Epithelial cell of prostate (primary cell): ENCODE results near the gene NUDT14.

Experiments
- DNase-seq: peaks from one replicate; pipeline ENCODE4 v3.0.0-alpha.2; 2011; ENCODE audit warnings: low read depth, low spot score
- H3K27ac ChIP-seq: fragments of 450-650 bp; 2 replicates; pipeline ENCODE4 v1.5.1; 2017; ENCODE audit warnings: mild to moderate bottlenecking

The NUDT14 gene

GRCh38 chr14:105180592-105181548, at the start of gene NUDT14:
Gene NUDT14 (minus strand): TSS chr14:105181312. CDS start chr14:105181209, 103 bp downstream.
- peak within 1 kb of the TSS; percentile 31 for H3K27ac ChIP-seq
- DNase-seq: no peak

GRCh38 chr14:105229099-105229655, 48.1 kb upstream of the NUDT14 start:
- DNase-seq: no peak
- H3K27ac ChIP-seq: no peak overlapping the region

- no peak overlapping the region for H3K27ac ChIP-seq
- no peak for DNase-seq
Measured at GRCh38 chr14:105228562-105228961, 47.5 kb upstream of the NUDT14 start.

- DNase-seq: no peak
- no peak overlapping the region for H3K27ac ChIP-seq
Measured at GRCh38 chr14:105227346-105227745, 46.2 kb upstream of the NUDT14 start.

GRCh38 chr14:105226198-105226597, 45.1 kb upstream of the NUDT14 start:
- no peak for DNase-seq
- no peak overlapping the region for H3K27ac ChIP-seq

- no peak for DNase-seq
- H3K27ac ChIP-seq: no peak overlapping the region
Measured at GRCh38 chr14:105224845-105225570, 43.9 kb upstream of the NUDT14 start.

- H3K27ac ChIP-seq: no peak overlapping the region
- no peak for DNase-seq
Measured at GRCh38 chr14:105223770-105224544, 42.8 kb upstream of the NUDT14 start.

GRCh38 chr14:105223260-105223659, 42.1 kb upstream of the NUDT14 start:
- H3K27ac ChIP-seq: no peak overlapping the region
- DNase-seq: no peak

- DNase-seq: no peak
- H3K27ac ChIP-seq: no peak overlapping the region
Measured at GRCh38 chr14:105221598-105222178, 40.6 kb upstream of the NUDT14 start.

GRCh38 chr14:105220699-105221597, 39.8 kb upstream of the NUDT14 start:
- H3K27ac ChIP-seq: no peak overlapping the region
- no peak for DNase-seq

- H3K27ac ChIP-seq: no peak overlapping the region
- no peak for DNase-seq
Measured at GRCh38 chr14:105219753-105220152, 38.6 kb upstream of the NUDT14 start.

- no peak overlapping the region for H3K27ac ChIP-seq
- no peak for DNase-seq
Measured at GRCh38 chr14:105219043-105219612, 38.0 kb upstream of the NUDT14 start.

- H3K27ac ChIP-seq: no peak overlapping the region
- DNase-seq: no peak
Measured at GRCh38 chr14:105218611-105219010, 37.5 kb upstream of the NUDT14 start.

GRCh38 chr14:105217774-105218173, 36.7 kb upstream of the NUDT14 start:
- no peak overlapping the region for H3K27ac ChIP-seq
- DNase-seq: no peak

GRCh38 chr14:105216490-105217247, 35.6 kb upstream of the NUDT14 start:
- H3K27ac ChIP-seq: no peak overlapping the region
- no peak for DNase-seq

- no peak overlapping the region for H3K27ac ChIP-seq
- no peak for DNase-seq
Measured at GRCh38 chr14:105215602-105216001, 34.5 kb upstream of the NUDT14 start.

GRCh38 chr14:105214324-105214915, 33.3 kb upstream of the NUDT14 start:
- no peak for DNase-seq
- no peak overlapping the region for H3K27ac ChIP-seq
